GM18526 (cell line): ENCODE measurements around the gene ADGRA1.

ENCODE experiments used
- POLR2A ChIP-seq: IDR thresholded peaks from 3 replicates; pipeline ENCODE4 v1.6.1; 2011; ENCODE audit not compliant: insufficient read length; ENCODE audit errors: extremely low read depth

The ADGRA1 gene

DNA sequence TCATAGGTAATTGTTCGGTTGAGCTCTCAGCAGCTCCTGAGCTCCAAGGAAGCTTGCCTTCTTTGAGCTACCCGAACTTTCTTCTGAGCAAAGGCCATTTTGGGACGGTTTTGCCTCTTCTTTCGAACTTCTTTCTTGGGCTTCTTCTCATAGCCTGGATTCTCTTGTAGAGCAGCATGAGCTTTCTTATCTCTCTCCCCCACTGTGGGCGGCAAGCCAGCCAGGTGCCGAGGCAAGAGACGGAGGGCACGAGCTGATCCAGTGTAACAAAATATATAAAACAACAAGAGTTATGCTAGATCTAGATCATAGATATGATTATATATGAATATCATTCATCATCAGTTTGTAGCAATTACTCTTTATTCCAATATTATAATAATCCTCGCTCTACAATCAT lies 55.8 kb downstream of the ADGRA1 start:
- no peak for TF ChIP-seq POLR2A

DNA sequence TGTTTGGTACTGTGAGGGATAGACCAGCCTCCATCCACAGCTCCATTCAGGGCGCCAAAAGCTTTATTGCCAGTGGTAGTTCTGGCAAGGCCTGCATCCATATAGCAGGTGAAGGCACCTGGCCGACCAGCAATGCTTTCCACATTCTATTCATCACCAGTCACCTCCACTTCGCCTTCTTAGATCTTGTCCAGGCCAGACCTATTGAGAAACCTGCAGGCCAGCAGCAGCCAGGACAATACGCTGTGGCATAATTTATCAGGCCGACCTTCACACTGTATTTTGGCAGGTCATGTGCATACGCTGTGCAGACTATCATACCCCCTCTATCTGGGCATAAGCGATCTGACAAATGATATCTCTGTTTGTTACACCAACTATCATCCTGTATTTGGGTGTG lies 57.0 kb downstream of the ADGRA1 start:
- no peak for TF ChIP-seq POLR2A

DNA sequence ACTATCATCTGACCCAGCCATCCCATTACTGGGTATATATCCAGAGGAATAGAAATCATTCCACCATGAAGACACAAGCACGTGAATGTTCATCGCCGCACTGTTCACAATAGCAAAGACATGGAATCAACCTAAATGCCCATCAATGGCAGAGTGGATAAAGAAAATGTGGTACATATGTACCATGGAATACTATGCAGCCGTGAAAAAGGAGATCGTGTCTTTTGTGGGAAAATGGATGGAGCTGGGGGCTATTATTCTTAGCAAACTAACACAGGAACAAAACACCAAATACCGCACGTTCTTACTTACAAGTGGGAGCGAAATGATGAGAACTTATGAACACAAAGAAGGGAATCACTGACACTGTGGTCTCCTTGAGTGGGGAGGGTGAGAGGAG lies 62.5 kb downstream of the ADGRA1 start:
- TF ChIP-seq POLR2A = no peak

DNA sequence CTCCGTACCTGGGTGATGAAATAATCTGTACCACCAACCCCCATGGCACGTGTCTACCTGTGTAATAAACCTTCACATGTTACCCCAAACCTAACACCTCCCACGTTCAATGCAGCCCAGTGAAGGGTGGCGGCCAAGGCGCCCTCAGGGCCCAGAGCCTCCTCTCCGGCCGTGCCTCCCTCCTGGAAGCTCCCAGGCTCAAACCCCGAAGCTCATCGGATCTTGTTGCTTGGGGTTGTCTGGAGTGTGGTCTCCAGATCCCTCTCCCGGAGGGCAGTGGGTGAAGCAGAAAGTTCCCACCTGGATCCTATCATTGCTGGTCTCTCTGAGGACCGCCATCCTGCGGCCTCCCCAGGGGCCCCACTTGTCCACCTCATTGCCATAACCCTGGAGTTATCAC lies 62.9 kb downstream of the ADGRA1 start:
- TF ChIP-seq POLR2A = no peak

DNA sequence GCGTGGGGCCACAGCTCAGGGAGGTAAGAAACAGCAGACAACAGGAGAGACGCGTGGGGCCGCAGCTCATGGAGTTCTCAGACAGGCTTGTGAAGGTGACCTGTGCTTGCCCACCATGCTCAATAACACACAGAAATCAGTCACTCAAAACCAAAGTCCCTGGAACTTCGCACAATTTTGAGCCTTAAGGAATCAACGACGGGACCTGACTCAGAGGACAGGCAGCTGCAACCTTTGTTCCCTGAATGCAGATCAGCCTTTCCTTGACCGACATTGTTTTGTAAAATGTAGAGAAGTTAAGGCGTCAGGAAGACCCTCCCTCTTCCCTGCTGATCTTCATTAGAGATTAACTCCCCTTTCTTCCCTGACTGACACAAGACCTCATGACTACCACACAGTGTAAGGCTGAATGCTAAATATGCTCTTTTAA lies 63.8 kb downstream of the ADGRA1 start:
- TF ChIP-seq POLR2A = no peak

DNA sequence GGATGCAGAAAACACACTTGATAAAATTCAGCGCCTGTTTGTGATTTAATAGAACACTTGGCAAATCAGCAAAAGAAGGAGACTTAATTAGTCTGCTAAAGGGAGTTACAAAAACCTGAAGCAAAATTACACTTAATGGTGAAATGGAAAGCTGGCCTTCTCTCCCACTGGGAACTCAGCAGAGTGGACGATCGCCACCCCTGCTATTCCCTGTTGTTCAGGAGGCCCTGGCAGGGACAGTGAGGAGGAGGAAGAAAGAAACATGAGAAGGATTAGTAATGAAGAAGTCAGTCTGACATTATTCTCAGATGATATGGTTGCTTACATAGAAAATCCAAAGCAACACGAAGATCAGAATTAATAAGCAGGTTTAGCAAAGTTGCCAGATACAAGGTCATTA lies 66.7 kb downstream of the ADGRA1 start:
- TF ChIP-seq POLR2A = no peak

DNA sequence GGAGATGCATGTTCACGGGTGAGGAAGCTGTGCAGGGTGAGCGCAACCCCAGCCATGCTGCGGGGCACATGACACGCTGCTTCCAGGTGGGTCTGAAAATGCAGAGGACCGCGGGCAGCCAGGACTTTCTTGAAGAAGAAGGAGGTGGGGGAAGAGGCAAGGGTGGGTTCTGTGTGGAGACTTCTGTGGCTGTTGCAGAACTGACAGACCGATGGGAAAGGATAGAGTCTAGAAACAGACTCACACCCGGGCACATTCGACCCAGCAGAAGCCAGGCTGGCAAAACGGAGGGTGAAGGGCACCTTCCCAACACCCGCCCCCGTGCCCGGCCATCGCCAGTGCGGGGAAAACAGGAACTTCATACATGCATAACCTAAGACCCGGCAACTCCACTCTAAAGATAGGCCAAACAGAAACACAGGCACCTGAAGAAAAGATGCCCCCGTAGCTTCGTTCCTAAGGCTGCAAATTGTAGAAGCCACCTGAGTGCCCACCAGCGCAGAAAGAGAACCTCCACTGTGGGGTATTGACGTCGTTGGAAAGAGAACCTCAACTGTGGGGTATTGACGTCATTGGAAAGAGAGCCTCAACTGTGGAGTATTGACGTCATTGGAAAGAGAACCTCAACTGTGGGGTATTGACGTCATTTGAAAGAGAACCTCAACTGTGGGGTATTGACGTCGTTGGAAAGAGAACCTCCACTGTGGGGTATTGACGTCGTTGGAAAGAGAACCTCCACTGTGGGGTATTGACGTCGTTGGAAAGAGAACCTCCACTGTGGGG lies 67.5 kb downstream of the ADGRA1 start:
- no peak for TF ChIP-seq POLR2A

DNA sequence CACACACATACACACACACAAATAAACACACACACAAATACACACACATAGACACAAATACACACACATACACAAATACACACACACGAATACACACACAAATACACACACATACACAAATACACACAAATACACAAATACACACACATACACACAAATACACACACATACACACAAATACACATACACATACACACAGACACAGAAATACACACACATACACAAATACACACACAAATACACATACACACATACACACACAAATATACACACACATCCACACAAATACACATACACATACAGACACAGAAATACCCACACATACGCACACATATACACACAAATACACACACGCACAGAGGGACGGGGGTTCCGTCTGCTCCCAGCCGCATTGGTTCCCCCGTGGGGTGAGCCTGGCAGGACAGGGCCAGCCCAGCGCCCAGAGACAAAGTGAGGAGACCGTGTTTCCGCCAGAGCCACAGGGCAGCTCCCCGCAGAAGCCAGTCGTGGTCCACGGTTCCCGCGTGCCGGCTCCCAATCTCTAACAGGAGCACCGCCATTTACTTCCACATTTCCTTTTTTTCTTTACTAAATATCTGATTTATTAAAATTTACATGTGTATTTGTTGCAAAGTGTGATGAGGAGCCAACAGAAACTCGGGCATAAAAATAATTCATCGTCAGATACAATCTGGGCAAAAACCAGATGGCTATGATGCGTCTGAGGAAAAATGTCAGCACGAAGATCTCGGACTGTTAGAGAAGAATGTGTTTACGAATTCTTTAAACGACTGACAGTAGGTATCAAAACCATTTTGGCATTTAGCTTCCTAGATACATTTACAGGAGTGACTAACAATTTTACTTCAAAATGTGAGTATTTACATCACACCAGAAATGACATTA lies 69.2 kb downstream of the ADGRA1 start:
- no peak for TF ChIP-seq POLR2A

DNA sequence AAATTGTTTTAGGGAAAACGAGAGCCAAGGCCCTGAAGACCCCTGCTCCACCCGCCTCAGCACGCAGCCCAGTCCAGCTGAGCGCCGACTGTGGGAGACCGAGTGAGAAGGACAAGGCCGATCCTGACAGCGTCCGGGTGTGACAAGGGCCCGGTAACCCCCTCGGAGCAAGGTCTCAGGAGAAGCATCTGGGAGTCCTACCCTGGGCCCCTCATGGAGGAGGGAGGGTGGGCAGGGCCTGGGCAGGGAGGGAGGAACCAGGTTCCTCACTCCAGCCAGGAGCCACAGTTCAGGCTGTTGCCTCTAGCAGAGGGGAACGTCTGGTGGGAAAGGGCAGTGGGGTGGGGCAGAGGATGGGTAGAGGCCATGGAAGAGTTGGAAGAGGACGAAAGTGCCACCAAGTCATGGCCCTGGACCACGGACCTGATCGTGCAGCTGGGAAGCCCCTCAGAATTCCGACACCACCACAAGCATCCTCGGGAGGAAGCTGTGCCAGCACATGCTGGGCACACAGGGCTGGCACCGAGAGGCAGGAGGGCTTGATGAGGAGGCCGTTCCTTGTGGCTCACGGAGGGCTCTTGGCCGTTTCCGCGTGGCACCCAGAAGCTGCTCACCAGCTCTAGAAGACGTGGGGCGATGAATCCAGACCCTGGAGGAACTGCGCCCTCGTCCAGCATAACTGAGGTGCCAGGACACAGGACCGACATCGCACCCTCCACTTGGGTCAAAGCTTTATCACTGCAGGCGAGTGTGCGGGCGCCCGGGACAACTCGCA lies 70.1 kb downstream of the ADGRA1 start:
- no peak for TF ChIP-seq POLR2A

DNA sequence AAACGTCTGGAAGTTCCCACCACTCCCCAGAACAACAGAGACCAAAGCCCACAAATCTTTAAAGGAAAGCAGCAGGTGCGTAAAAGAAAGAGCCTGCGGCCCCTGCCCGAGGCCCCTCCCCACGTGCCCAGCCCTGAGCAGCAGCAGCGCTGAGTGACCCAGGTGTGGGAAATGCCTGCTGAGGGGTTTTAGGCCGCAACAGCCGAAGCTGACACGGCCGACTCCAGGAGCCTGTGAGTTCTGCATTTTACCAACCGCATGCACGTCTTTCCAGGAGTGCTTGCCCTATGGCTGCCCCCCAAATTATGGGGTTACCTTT lies 70.7 kb downstream of the ADGRA1 start:
- TF ChIP-seq POLR2A = no peak

DNA sequence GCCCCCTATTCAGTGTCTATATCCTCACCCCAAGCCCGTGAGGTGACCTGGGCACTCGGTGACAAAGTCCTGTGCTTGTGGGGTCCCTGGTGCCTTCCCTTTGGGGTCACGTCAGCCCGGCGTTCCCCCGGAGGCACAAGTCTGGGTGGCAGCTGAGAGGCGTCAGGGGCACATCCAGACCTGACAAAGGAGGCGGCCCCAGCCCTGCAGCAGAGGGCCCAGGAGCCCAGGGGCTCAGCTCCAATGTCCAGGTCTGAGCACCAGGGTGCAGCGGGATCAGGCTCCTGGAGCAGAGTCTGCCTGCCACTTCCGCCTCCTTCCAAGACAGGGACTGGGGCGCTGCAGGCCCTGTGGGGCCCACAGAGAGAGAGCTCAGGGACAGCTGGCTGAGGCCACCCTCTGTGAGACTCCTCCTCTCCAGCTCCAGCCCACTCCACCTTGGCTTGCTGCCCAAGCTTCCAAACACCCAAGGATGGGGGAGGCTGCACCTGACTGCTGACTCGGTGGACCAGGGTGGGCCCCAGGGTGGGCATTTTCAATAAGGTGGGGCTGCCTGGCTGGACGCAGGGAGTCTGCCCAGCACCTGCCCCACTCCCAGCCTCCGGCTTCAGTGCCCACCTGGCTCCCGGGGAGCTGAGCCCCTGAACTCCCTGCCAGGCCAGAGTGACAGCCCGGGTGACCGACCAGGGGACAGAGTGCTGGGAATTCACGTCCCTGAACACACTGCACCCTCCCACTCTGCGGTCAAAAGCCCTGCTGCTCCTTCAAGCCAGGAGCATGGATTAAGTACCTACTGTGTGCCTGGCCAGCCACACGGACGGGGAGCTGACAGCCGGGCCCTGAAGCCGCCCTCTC lies 71.3 kb downstream of the ADGRA1 start:
- TF ChIP-seq POLR2A = no peak

DNA sequence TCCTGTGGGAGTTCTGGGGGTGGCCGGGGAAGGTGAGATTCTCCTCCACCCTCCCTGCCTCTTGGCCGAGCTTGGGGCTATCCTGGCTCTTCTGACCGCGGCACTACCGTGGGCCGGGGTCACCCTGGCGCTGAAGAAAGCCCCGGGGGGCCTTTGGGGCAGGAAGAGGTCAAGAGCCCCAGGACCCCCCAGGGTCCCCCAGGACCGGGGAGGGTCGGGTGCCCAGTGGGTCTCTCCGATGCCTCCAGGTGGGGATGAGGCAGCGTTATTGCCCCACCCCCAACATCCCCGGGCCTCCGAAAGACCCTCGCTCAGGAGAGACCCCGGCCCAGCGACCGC lies 71.9 kb downstream of the ADGRA1 start:
- TF ChIP-seq POLR2A = no peak

DNA sequence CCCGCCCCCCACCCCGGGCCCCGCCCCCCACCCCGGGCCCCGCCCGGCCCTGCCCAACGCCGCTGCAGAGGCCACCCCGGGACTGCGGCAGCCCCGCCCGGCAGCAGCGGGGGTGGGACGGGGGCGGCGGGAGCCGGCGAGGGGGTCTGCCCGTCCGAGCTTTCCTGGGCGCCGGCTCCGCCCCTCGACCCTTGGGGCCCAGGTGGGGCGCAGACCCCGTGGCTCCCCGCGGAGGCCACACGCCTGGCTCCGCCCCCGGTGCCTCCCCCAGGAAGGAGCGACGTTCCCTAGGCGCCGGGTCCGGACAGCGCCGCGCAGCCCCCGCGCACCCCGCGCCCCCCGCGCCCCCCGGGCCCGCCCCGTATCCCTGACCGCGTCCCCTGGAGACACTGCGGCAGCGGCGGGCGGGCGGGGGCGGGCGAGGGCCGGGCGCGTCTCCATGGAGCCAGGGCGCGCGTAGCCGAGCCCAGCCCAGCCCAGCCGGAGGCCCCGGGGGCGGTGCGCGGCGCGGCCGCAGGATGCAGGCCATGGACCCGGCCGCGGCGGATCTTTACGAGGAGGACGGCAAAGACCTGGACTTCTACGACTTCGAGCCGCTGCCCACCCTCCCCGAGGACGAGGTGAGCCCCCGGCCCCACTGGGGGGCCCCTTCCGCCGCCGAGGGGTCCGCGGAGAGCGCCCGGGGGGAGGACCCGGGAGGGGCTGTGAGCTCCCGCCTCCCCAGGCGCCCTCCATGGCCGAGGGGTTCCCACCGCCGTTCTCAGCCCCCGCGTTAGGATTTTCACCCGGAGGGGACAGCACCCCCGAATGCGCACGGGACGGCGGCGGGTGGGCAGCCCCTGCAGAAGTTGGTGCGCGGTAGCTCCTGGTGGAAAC lies 72.5 kb downstream of the ADGRA1 start, which contains the start of gene KNDC1:
KNDC1 (plus strand) TSS at position 270 of the 876 bp plus-strand sequence; CDS start at position 519, 249 bp downstream.
- no peak for TF ChIP-seq POLR2A
